Heart left ventricle (tissue), 13 donors: ENCODE results near the gene CACNB1.

Source experiments
- POLR2A ChIP-seq, 2 donors: fragments of 450-650 bp; IDR thresholded peaks; one replicate each; pipeline ENCODE4 v1.6.1; 2017; ENCODE audit warnings: antibody characterized with exemption in 2 of 2, mild to moderate bottlenecking in 2 of 2, moderate library complexity in 2 of 2
- TF ChIP-seq, protein P1 (sequence below), 12 donors: fragments of 200-600 bp; sonication (generic) in 4 of 12; IDR thresholded peaks; one replicate each; pipeline versions ENCODE4 v1.5.0 to v1.8.0; 2018 to 2022; ENCODE audit warnings: antibody characterized with exemption in 12 of 12, mild to moderate bottlenecking in 5 of 12
- donor health status: ischemic (EF 13 %, LVEDD 7.1; RV severe dilation, severe dysfunction).
- donor health status: DM: no; HTN: yes; CAD: no.
- donor health status: DM: no; HTN: no; CAD: no.
- donor health status: ischemic (EF 25% LVEDD 6.9; RV normal size, moderate dysfunction).
- donor health status: ischemic (EF 25% LVEDD 5.7; RV mildly dilated, moderate dysfunction).
- donor health status: ischemic (EF 35%, LVEDD 5.7; RV mildly dilated, moderate dysfunction).
- donor health status: nonischemic (EF 11% LVEDD 7.7; RV severe dilation, severe dysfunction).
- donor health status: DM: yes; HTN: yes; CAD: no.
- donor health status: PGD.
- donor health status: ischemic (EF 29% LVEDD 5.4; RV normal size, mild dysfunction).
- donor health status: nonischemic (EF 23%, LVEDD 6.1; RV moderate dilation, normal function).

DNA sequence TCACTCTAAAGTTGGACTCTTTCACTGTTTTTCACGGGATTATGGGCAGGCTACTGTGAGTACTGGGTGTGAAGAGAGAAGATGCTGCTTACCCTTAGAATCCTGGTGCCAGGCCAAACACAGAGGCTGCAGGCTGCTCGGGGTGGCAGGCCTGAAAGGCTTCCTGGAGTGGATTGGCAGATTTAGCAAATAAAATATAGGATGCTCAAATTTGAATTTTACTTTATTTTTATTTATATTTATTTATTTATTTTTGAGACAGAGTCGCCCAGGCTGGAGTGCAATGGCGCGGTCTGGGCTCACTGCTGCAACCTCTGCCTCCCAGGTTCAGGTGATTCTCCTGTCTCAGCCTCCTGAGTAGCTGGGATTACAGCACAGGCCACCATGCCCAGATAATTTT is 43.2 kb upstream of the CACNB1 start:
- TF ChIP-seq POLR2A (IDR thresholded peaks at IDR 0.05) = no peak
- TF ChIP-seq, protein P1, sequence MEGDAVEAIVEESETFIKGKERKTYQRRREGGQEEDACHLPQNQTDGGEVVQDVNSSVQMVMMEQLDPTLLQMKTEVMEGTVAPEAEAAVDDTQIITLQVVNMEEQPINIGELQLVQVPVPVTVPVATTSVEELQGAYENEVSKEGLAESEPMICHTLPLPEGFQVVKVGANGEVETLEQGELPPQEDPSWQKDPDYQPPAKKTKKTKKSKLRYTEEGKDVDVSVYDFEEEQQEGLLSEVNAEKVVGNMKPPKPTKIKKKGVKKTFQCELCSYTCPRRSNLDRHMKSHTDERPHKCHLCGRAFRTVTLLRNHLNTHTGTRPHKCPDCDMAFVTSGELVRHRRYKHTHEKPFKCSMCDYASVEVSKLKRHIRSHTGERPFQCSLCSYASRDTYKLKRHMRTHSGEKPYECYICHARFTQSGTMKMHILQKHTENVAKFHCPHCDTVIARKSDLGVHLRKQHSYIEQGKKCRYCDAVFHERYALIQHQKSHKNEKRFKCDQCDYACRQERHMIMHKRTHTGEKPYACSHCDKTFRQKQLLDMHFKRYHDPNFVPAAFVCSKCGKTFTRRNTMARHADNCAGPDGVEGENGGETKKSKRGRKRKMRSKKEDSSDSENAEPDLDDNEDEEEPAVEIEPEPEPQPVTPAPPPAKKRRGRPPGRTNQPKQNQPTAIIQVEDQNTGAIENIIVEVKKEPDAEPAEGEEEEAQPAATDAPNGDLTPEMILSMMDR (IDR thresholded peaks at IDR 0.05) = no peak
